ENCODE data around the gene ST6GALNAC4.

Gene ST6GALNAC4

DNA sequence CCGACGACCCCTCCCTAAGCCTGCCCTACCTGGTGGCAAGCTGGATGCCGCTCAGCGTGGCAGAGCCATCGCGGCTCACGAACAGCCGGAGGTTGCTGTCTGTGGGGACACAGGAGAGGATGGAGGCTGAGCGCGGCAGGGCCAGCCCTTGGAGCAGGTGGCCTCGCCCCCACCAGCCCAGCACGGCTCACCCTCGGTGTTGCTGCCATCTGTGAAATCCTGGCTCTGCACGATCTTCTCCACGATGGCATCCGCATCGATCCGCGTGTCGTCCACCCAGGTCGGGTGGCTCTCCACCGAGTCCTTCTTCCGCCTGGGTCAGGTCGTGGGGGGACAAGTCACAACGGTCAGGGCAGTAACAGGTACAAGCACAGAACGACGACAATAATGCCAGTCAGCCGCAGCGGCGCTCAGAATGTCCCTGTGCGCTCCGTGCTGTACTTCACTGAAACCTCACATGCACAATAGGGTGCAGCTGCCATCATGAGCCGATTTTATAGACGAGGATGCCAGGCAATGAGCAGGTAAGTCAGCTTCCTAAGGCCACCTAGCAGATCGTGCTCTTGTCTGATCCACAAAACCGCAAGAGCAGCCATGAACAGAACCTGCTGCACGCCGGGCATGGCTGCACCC is 27.9 kb upstream of the ST6GALNAC4 start:
- Histone ChIP-seq H4K20me1 (ENCODE audit: control insufficient read depth, insufficient read depth, low read depth, low read length) (peaks cover 4% of the 10 kb centered on the region; the same call in 1 of the 2 replicates), H3K4me2 (ENCODE audit: low read length) (no peak overlapping the region), H3K9me3 (ENCODE audit: control insufficient read depth, insufficient read depth, low read length) (no peaks in the 10 kb centered on the region), H3K27ac (ENCODE audit: low read depth, low read length) (no peak overlapping the region), H3K27me3 (ENCODE audit: control insufficient read depth, low read length) (no peaks in the 10 kb centered on the region), H3F3A (ENCODE audit: control insufficient read depth, insufficient read depth) (peaks cover 15% of the 10 kb centered on the region), H3K36me3 (ENCODE audit: control insufficient read depth, low read length) (peaks cover 91% of the 10 kb centered on the region), H3K4me1 (ENCODE audit: control insufficient read depth, low read length) (peaks cover 50% of the 10 kb centered on the region), H3K9me2 (replicated peaks; ENCODE audit: control insufficient read depth, low read length) (no peaks in the 10 kb centered on the region), H3K4me3 (ENCODE audit: low read length) (no peak overlapping the region), H3K79me2 (ENCODE audit: control insufficient read depth, low read length) (peaks cover 32% of the 10 kb centered on the region)
- TF ChIP-seq, protein P1, sequence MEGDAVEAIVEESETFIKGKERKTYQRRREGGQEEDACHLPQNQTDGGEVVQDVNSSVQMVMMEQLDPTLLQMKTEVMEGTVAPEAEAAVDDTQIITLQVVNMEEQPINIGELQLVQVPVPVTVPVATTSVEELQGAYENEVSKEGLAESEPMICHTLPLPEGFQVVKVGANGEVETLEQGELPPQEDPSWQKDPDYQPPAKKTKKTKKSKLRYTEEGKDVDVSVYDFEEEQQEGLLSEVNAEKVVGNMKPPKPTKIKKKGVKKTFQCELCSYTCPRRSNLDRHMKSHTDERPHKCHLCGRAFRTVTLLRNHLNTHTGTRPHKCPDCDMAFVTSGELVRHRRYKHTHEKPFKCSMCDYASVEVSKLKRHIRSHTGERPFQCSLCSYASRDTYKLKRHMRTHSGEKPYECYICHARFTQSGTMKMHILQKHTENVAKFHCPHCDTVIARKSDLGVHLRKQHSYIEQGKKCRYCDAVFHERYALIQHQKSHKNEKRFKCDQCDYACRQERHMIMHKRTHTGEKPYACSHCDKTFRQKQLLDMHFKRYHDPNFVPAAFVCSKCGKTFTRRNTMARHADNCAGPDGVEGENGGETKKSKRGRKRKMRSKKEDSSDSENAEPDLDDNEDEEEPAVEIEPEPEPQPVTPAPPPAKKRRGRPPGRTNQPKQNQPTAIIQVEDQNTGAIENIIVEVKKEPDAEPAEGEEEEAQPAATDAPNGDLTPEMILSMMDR (IDR thresholded peaks at IDR 0.05; ENCODE audit: low read depth, low read length, poor library complexity, severe bottlenecking), result no peak
- no peak for TF ChIP-seq EZH2phosphoT487 (IDR thresholded peaks at IDR 0.05; ENCODE audit: borderline replicate concordance, low read length)

GRCh38 chr9:127943731-127944144 is 26.9 kb upstream of the ST6GALNAC4 start:
- Histone ChIP-seq H3K9me2 (replicated peaks; ENCODE audit: control insufficient read depth, low read length) (no peaks in the 10 kb centered on the region), H3K4me2 (ENCODE audit: low read length) (peak overlapping the region; percentile 14), H3K27me3 (ENCODE audit: control insufficient read depth, low read length) (no peaks in the 10 kb centered on the region), H3K27ac (ENCODE audit: low read depth, low read length) (0 out of 2 replicates have a peak overlapping the region, but pooled peaks have one; percentile 3), H3K79me2 (ENCODE audit: control insufficient read depth, low read length) (peaks cover 25% of the 10 kb centered on the region), H3K9me3 (ENCODE audit: control insufficient read depth, insufficient read depth, low read length) (no peaks in the 10 kb centered on the region), H3F3A (ENCODE audit: control insufficient read depth, insufficient read depth) (peaks cover 19% of the 10 kb centered on the region), H3K4me3 (ENCODE audit: low read length) (no peak overlapping the region), H3K36me3 (ENCODE audit: control insufficient read depth, low read length) (peaks cover 86% of the 10 kb centered on the region), H4K20me1 (ENCODE audit: control insufficient read depth, insufficient read depth, low read depth, low read length) (peaks cover 4% of the 10 kb centered on the region; the same call in 1 of the 2 replicates), H3K4me1 (ENCODE audit: control insufficient read depth, low read length) (peaks cover 45% of the 10 kb centered on the region)
- no peak for TF ChIP-seq EZH2phosphoT487 (IDR thresholded peaks at IDR 0.05; ENCODE audit: borderline replicate concordance, low read length)
- TF ChIP-seq, protein P1 (IDR thresholded peaks at IDR 0.05; ENCODE audit: low read depth, low read length, poor library complexity, severe bottlenecking), result peak; percentile 94

DNA sequence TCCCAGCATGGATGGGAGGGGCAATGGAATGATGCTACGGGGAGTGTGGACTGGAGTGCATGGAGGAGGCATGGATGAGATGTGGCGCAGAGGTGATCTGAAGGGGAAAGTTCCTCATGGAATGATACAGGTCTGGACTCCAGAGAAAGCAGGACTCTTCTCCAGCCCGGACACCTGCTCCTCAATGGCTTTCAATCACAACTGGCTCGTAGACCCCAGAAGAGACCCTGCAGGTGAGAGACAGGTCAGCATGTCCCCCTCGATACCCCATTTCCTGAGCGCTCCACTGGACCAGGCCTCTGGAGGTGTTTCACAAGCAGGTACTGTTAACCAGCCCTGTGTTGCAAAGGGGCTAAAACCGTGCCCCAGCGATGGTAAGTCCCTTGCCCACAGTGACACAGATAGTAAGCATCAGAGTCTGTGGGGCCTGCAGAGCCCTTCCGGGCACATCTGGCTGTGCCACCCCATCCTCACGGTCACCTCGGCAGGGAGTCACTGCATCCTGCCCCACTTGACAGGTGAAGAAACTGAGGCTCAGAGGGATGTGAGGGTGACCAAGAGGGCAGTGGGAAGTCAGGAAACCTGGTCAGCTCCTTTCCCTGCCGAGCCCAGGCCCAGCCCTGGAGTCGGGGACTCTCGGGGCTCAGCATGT is 26.3 kb upstream of the ST6GALNAC4 start:
- Histone ChIP-seq H3K27ac (ENCODE audit: low read depth, low read length) (0 out of 2 replicates have a peak overlapping the region, but pooled peaks have one; percentile 1), H3K4me1 (ENCODE audit: control insufficient read depth, low read length) (peaks cover 45% of the 10 kb centered on the region), H3K36me3 (ENCODE audit: control insufficient read depth, low read length) (peaks cover 80% of the 10 kb centered on the region), H3K9me3 (ENCODE audit: control insufficient read depth, insufficient read depth, low read length) (no peaks in the 10 kb centered on the region), H4K20me1 (ENCODE audit: control insufficient read depth, insufficient read depth, low read depth, low read length) (peaks cover 4% of the 10 kb centered on the region; the same call in 1 of the 2 replicates), H3K27me3 (ENCODE audit: control insufficient read depth, low read length) (no peaks in the 10 kb centered on the region), H3K4me2 (ENCODE audit: low read length) (peak overlapping the region; percentile 14; the same call in 1 of the 2 replicates), H3K79me2 (ENCODE audit: control insufficient read depth, low read length) (peaks cover 19% of the 10 kb centered on the region), H3K9me2 (replicated peaks; ENCODE audit: control insufficient read depth, low read length) (no peaks in the 10 kb centered on the region), H3F3A (ENCODE audit: control insufficient read depth, insufficient read depth) (peaks cover 22% of the 10 kb centered on the region), H3K4me3 (ENCODE audit: low read length) (no peak overlapping the region)
- TF ChIP-seq EZH2phosphoT487 (IDR thresholded peaks at IDR 0.05; ENCODE audit: borderline replicate concordance, low read length), result no peak
- TF ChIP-seq, protein P1 (IDR thresholded peaks at IDR 0.05; ENCODE audit: low read depth, low read length, poor library complexity, severe bottlenecking), result no peak

All from DOHH2 (cell line).